ENCODE results near the gene RUSF1. TPM values are rescaled to one million over a fixed set of nuclear protein-coding genes. Genes with fewer than 3 reads are reported as not detected.

Gene RUSF1
- total and polyA plus RNA-seq, 9 of the 15 experiments (the other 6 are each of a cell fraction or from before 2014, with no cell fraction given) = 0.80 to 52.8 (median 27.6) TPM

GRCh38 chr16:31478956-31479355 is 29.2 kb downstream of the RUSF1 start:
- DNase-seq (ENCODE audit: extremely low read depth in 1 of 4, low spot score in 3 of 4) = no peak
- Histone ChIP-seq H3K79me2 (ENCODE audit: control insufficient read depth, insufficient read depth, low read length) (no peaks in the 10 kb centered on the region), H3K4me2 (ENCODE audit: insufficient read depth, low read length) (no peak overlapping the region), H3K9me1 (ENCODE audit: control insufficient read depth, insufficient read depth, low read length) (no peaks in the 10 kb centered on the region), H3K4me3 (no peak overlapping the region), H2AFZ (ENCODE audit: low read depth, low read length) (no peak overlapping the region), H3K9me3 (replicated peaks; ENCODE audit: control insufficient read depth, insufficient read depth, low read depth, low read length) (no peaks in the 10 kb centered on the region), H3K36me3 (ENCODE audit: control insufficient read depth, insufficient read depth, low read length) (no peaks in the 10 kb centered on the region), H4K20me1 (replicated peaks; ENCODE audit: control insufficient read depth, insufficient read depth, low read length) (no peaks in the 10 kb centered on the region), H3K27me3 (ENCODE audit: control insufficient read depth in 2 of 2, insufficient read depth in 2 of 2, low read length in 2 of 2) (no peaks in the 10 kb centered on the region), H3K4me1 (replicated peaks in 1 of 2; ENCODE audit: control insufficient read depth in 2 of 2, insufficient read depth in 2 of 2, low read length in 2 of 2) (peaks cover 34 to 50% of the 10 kb centered on the region in 2 experiments), H3K27ac (ENCODE audit: extremely low read depth, low read depth, low read length) (no peak overlapping the region), H3K9ac (ENCODE audit: insufficient read depth in 1 of 2, low read depth in 2 of 2, low read length in 2 of 2) (peak overlapping the region in 1 of 2 experiments; percentile 76; a peak in 1 of 4 replicates)
- no TSS peak for BruUV-seq (replicated peaks)
- ChIA-PET CTCF (ENCODE audit: low intra/inter-chr PET ratio) (no interaction called here), POLR2A (interaction anchor here (0.6 to 0.7 kb wide), 2 partner anchors 15 to 16 kb away, joined by 3 to 4 read pairs; no protein-coding TSS in a partner anchor)
- WGBS (ENCODE audit: insufficient coverage, low coverage, missing lambda C conversion rate) = 76% methylated on average over 3 of the region's 3 CpGs
- no peak for TF ChIP-seq CREBBP (IDR thresholded peaks at IDR 0.05; ENCODE audit: low read depth, low read length)
- TF ChIP-seq NCOA4 (IDR thresholded peaks at IDR 0.05; ENCODE audit: partially characterized antibody) = no peak
- TF ChIP-seq ZNF146 (CRISPR knock-in tag; IDR thresholded peaks at IDR 0.05; ENCODE audit: unreplicated experiment) = no peak
- TF ChIP-seq OTX1 (CRISPR knock-in tag; IDR thresholded peaks at IDR 0.05) = no peak
- TF ChIP-seq NR1H2 (CRISPR knock-in tag; IDR thresholded peaks at IDR 0.05) = no peak
- no peak for TF ChIP-seq ADNP (tag; IDR thresholded peaks at IDR 0.05)
- no peak for TF ChIP-seq E4F1 (CRISPR knock-in tag; IDR thresholded peaks at IDR 0.05; ENCODE audit: borderline replicate concordance)
- no peak for TF ChIP-seq HNRNPK (IDR thresholded peaks at IDR 0.05; ENCODE audit: low read depth, low read length, poor library complexity, severe bottlenecking)
- TF ChIP-seq ZBTB8A (IDR thresholded peaks at IDR 0.05; ENCODE audit: partially characterized antibody) = no peak
- no peak for TF ChIP-seq HMGXB4 (CRISPR knock-in tag; IDR thresholded peaks at IDR 0.05)
- TF ChIP-seq ZNF175 (CRISPR knock-in tag; IDR thresholded peaks at IDR 0.05; ENCODE audit: low read depth) = no peak
- TF ChIP-seq CEBPB (tag; IDR thresholded peaks at IDR 0.05) = no peak
- TF ChIP-seq ZNF398 (CRISPR knock-in tag; IDR thresholded peaks at IDR 0.05) = no peak
- TF ChIP-seq CBFA2T2 (conservative IDR thresholded peaks at IDR 0.05) = no peak
- TF ChIP-seq NR2C2 (CRISPR knock-in tag; IDR thresholded peaks at IDR 0.05) = no peak
- no peak for TF ChIP-seq NR2C2 (tag; IDR thresholded peaks at IDR 0.05)
- TF ChIP-seq FOXK1 (CRISPR knock-in tag; IDR thresholded peaks at IDR 0.05; ENCODE audit: borderline replicate concordance) = no peak
- TF ChIP-seq BACH1 (tag; IDR thresholded peaks at IDR 0.05) = no peak
- FAIRE-seq = no peak
- ATAC-seq = no peak
- intact Hi-C loops (cut with micrococcal nuclease) (no loop called here), in situ Hi-C loops (cut with MboI) (no loop called here)

All from K562 (cell line).